Mesendoderm (in vitro differentiated cells): ENCODE data around the gene ERVFRD-1.
A peak's percentile ranks its signal among the peaks of the same experiment; 100 is the strongest.
"Not testable (repeated sequence)": the region's sequence is repeated elsewhere in the genome, so short reads cannot be mapped to it uniquely, and the experiment has no call there.

Experiments used
- DNase-seq: peaks from one replicate; pipeline ENCODE4 v3.0.0; 2013
- H2AK5ac ChIP-seq: 2 replicates; pipeline ENCODE4 v1.6.1; 2013; ENCODE audit warnings: low read length, inconsistent platforms
- H2BK120ac ChIP-seq: 2 replicates; pipeline ENCODE4 v1.6.1; 2013; ENCODE audit warnings: low read depth, mild to moderate bottlenecking, low read length, moderate library complexity, mixed read lengths
- H2BK15ac ChIP-seq: replicated peaks from 2 replicates; pipeline ENCODE4 v1.6.1; 2013; ENCODE audit warnings: low read depth, mild to moderate bottlenecking, moderate library complexity
- H2BK5ac ChIP-seq: 2 replicates; pipeline ENCODE4 v1.6.1; 2013; ENCODE audit warnings: low read length, inconsistent platforms
- H3K18ac ChIP-seq: 2 replicates; pipeline ENCODE4 v1.6.1; 2013; ENCODE audit warnings: mild to moderate bottlenecking, low read length, mixed read lengths
- H3K23ac ChIP-seq: one replicate; pipeline ENCODE4 v1.6.1; 2013; ENCODE audit warnings: low read length
- H3K27ac ChIP-seq: 2 replicates; pipeline ENCODE4 v1.5.1; 2013; ENCODE audit warnings: low read depth, mild to moderate bottlenecking, inconsistent platforms, low read length, moderate library complexity
- H3K27me3 ChIP-seq: 2 replicates; pipeline ENCODE4 v1.6.1; 2013; ENCODE audit warnings: low read length, control low read depth, mild to moderate bottlenecking, inconsistent platforms; ENCODE audit not compliant: insufficient read depth, poor library complexity
- H3K36me3 ChIP-seq: 2 replicates; pipeline ENCODE4 v1.6.1; 2013; ENCODE audit warnings: low read length, inconsistent platforms; ENCODE audit not compliant: control insufficient read depth, insufficient read depth
- H3K4ac ChIP-seq: one replicate; pipeline ENCODE4 v1.6.1; 2013; ENCODE audit warnings: low read depth, mild to moderate bottlenecking, low read length, moderate library complexity
- H3K4me1 ChIP-seq: 2 replicates; pipeline ENCODE4 v1.6.1; 2013; ENCODE audit warnings: low read depth, low read length, inconsistent platforms; ENCODE audit not compliant: control insufficient read depth
- H3K4me2 ChIP-seq: 2 replicates; pipeline ENCODE4 v1.6.1; 2013; ENCODE audit warnings: low read length
- H3K4me3 ChIP-seq: 2 replicates; pipeline ENCODE4 v1.5.1; 2013; ENCODE audit warnings: mild to moderate bottlenecking, low read length
- H3K56ac ChIP-seq: one replicate; pipeline ENCODE4 v1.6.1; 2013; ENCODE audit warnings: low read length
- H3K79me1 ChIP-seq: 2 replicates; pipeline ENCODE4 v1.6.1; 2013; ENCODE audit warnings: low read length, inconsistent platforms
- H3K79me2 ChIP-seq: 2 replicates; pipeline ENCODE4 v1.6.1; 2013; ENCODE audit warnings: mild to moderate bottlenecking, low read length; ENCODE audit not compliant: control insufficient read depth, insufficient read depth
- H3K9ac ChIP-seq: 2 replicates; pipeline ENCODE4 v1.6.1; 2013; ENCODE audit warnings: low read length, inconsistent platforms
- H4K5ac ChIP-seq: one replicate; pipeline ENCODE4 v1.6.1; 2013; ENCODE audit warnings: low read length
- H4K8ac ChIP-seq: one replicate; pipeline ENCODE4 v1.6.1; 2013; ENCODE audit warnings: low read depth, mild to moderate bottlenecking, control low read depth, low read length, moderate library complexity
- WGBS: extraction: QIAGEN DNeasy Blood & Tissue Kit; methylation state at CpG from one replicate; pipeline ENCODE4 v1.1.7; 2013; ENCODE audit warnings: low lambda C conversion rate, missing lambda C conversion rate; ENCODE audit not compliant: insufficient coverage; ENCODE audit errors: extremely low coverage; 5-methylcytosine and 5-hydroxymethylcytosine counted together

ERVFRD-1 gene

GRCh38 chr6:11092668-11093375 lies 18.7 kb downstream of the ERVFRD-1 start:
- Histone ChIP-seq H3K18ac (peak overlapping the region; percentile 91), H2AK5ac (no peak overlapping the region), H2BK120ac (no peak overlapping the region), H3K4me1 (no peaks in the 10 kb centered on the region), H4K8ac (no peak overlapping the region), H2BK5ac (no peak overlapping the region), H3K4me3 (peak overlapping the region; percentile 81), H3K79me1 (peaks cover 5% of the 10 kb centered on the region), H3K23ac (no peak overlapping the region), H2BK15ac (no peak overlapping the region), H3K9ac (peak overlapping the region; percentile 89), H3K36me3 (no peaks in the 10 kb centered on the region), H3K27me3 (no peaks in the 10 kb centered on the region), H3K27ac (peak overlapping the region; percentile 60), H3K4me2 (peak overlapping the region; percentile 63), H3K79me2 (peaks cover 34% of the 10 kb centered on the region), H3K4ac (peak overlapping the region; percentile 20), H3K56ac (peak overlapping the region; percentile 95), H4K5ac (no peak overlapping the region)
- no peak for DNase-seq
- no CpG with 5 or more reads among the region's 10 CpGs for WGBS

DNA sequence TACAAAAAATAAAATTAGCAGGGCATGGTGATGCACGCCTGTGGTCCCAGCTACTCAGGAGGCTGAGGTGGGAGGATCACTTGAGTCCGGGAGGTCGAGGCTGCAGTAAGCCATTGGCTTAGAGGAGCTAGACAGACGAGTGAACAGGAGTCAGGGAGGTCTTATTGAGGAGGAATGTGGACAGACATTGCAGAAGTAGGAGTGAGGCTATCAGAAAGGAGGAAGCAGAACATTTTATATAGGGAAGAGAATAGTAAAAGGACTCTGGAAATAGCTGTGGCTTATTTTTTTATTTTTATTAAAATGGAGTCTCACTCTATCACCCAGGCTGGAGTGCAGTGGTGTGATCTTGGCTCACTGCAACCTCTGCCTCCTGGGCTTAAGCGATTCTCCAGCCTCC lies 20.4 kb downstream of the ERVFRD-1 start:
- not testable (repeated sequence) for H3K9ac ChIP-seq, H3K36me3 ChIP-seq, H3K79me1 ChIP-seq, DNase-seq, H3K18ac ChIP-seq, H3K4me3 ChIP-seq, H4K5ac ChIP-seq, H3K23ac ChIP-seq, H4K8ac ChIP-seq, H2BK120ac ChIP-seq, H2AK5ac ChIP-seq, H3K27me3 ChIP-seq, H3K4me2 ChIP-seq, H3K4me1 ChIP-seq, H2BK15ac ChIP-seq, H3K56ac ChIP-seq, H3K27ac ChIP-seq, H2BK5ac ChIP-seq, H3K4ac ChIP-seq
- H3K79me2 ChIP-seq: peaks cover 18% of the 10 kb centered on the region
- WGBS: no CpG with 5 or more reads among the region's 5 CpGs

GRCh38 chr6:11089695-11090094 lies 21.8 kb downstream of the ERVFRD-1 start:
- no peak overlapping the region for H3K4ac ChIP-seq
- no peak overlapping the region for H3K4me3 ChIP-seq
- H2BK15ac ChIP-seq: no peak overlapping the region
- H3K79me2 ChIP-seq: peaks cover 4% of the 10 kb centered on the region
- WGBS: no CpG with 5 or more reads among the region's 1 CpG
- no peak overlapping the region for H2BK5ac ChIP-seq
- no peak overlapping the region for H3K4me2 ChIP-seq
- no peaks in the 10 kb centered on the region for H3K27me3 ChIP-seq
- no peak for DNase-seq
- no peak overlapping the region for H4K5ac ChIP-seq
- no peak overlapping the region for H3K23ac ChIP-seq
- H3K9ac ChIP-seq: no peak overlapping the region
- no peak overlapping the region for H2AK5ac ChIP-seq
- no peak overlapping the region for H4K8ac ChIP-seq
- no peak overlapping the region for H3K18ac ChIP-seq
- no peak overlapping the region for H2BK120ac ChIP-seq
- H3K36me3 ChIP-seq: no peaks in the 10 kb centered on the region
- H3K4me1 ChIP-seq: no peaks in the 10 kb centered on the region
- H3K27ac ChIP-seq: no peak overlapping the region
- peaks cover 3% of the 10 kb centered on the region for H3K79me1 ChIP-seq
- H3K56ac ChIP-seq: no peak overlapping the region

DNA sequence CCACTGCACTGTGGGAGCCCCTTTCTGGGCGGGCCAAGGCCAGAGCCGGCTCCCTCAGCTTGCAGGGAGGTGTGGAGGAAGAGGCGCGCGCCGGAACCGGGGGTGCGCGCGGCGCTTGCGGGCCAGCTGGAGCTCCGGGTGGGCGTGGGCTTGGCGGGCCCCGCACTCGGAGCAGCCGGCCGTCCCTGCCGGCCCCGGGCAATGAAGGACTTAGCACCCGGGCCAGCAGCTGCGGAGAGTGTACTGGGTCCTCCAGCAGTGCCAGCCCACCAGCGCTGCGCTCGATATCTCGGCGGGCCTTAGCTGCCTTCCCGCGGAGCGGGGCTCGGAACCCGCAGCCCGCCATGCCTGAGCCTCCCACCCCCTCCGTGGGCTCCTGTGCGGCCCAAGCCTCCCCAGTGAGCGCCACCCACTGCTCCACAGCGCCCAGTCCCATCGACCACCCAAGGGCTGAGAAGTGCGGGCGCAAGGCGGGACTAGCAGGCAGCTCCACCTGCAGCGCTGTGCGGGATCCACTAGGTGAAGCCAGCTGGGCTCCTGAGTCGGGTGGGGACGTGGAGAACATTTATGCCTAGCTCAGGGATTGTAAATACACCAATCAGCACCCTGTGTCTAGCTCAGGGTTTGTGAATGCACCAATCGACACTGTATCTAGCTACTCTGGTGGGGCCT lies 24.2 kb downstream of the ERVFRD-1 start:
- H3K27ac ChIP-seq, H3K4me3 ChIP-seq, H3K9ac ChIP-seq, H3K4me2 ChIP-seq, H2AK5ac ChIP-seq, H2BK15ac ChIP-seq, H3K4me1 ChIP-seq, H3K18ac ChIP-seq, DNase-seq, H3K36me3 ChIP-seq, H3K79me2 ChIP-seq, H2BK5ac ChIP-seq, H3K23ac ChIP-seq, H3K4ac ChIP-seq, H2BK120ac ChIP-seq, H4K8ac ChIP-seq, H3K56ac ChIP-seq, H4K5ac ChIP-seq, H3K27me3 ChIP-seq, H3K79me1 ChIP-seq: not testable (repeated sequence)
- WGBS: no CpG with 5 or more reads among the region's 47 CpGs

GRCh38 chr6:11085758-11086435 lies 25.6 kb downstream of the ERVFRD-1 start:
- WGBS: no CpG with 5 or more reads among the region's 3 CpGs
- Histone ChIP-seq H4K5ac (no peak overlapping the region), H3K79me2 (no peaks in the 10 kb centered on the region), H3K56ac (no peak overlapping the region), H4K8ac (no peak overlapping the region), H2BK5ac (no peak overlapping the region), H2AK5ac (no peak overlapping the region), H3K4me2 (no peak overlapping the region), H3K79me1 (no peaks in the 10 kb centered on the region), H3K27ac (no peak overlapping the region), H3K27me3 (no peaks in the 10 kb centered on the region), H3K4ac (no peak overlapping the region), H3K23ac (no peak overlapping the region), H2BK15ac (no peak overlapping the region), H3K9ac (no peak overlapping the region), H2BK120ac (no peak overlapping the region), H3K36me3 (no peaks in the 10 kb centered on the region), H3K4me1 (no peaks in the 10 kb centered on the region), H3K18ac (no peak overlapping the region), H3K4me3 (no peak overlapping the region)
- peak; percentile 31 for DNase-seq
